Epithelial cell of prostate (primary cell): ENCODE results near the gene HOATZ.

Source experiments
- DNase-seq: peaks from one replicate; pipeline ENCODE4 v3.0.0-alpha.2; 2011; ENCODE audit warnings: low read depth, low spot score
- H3K27ac ChIP-seq: fragments of 450-650 bp; 2 replicates; pipeline ENCODE4 v1.5.1; 2017; ENCODE audit warnings: mild to moderate bottlenecking

HOATZ gene

GRCh38 chr11:111514216-111515031 is at the start of gene HOATZ:
TSS of gene HOATZ (plus strand) at chr11:111514778. CDS start at chr11:111514785, 7 bp downstream.
- no peak for DNase-seq
- peak within 1 kb of the TSS; percentile 53 for H3K27ac ChIP-seq

GRCh38 chr11:111465400-111465799 is 49.2 kb upstream of the HOATZ start:
- DNase-seq: no peak
- H3K27ac ChIP-seq: no peak overlapping the region

- no peak overlapping the region for H3K27ac ChIP-seq
- no peak for DNase-seq
These were observed 48.0 kb upstream of the HOATZ start for GRCh38 chr11:111466615-111467014.

GRCh38 chr11:111469200-111469599 is 45.4 kb upstream of the HOATZ start:
- DNase-seq: no peak
- H3K27ac ChIP-seq: no peak overlapping the region

GRCh38 chr11:111472228-111472627 is 42.4 kb upstream of the HOATZ start:
- DNase-seq: no peak
- no peak overlapping the region for H3K27ac ChIP-seq

- DNase-seq: no peak
These were observed 40.1 kb upstream of the HOATZ start for GRCh38 chr11:111474432-111474831.

GRCh38 chr11:111476366-111476765 is 38.2 kb upstream of the HOATZ start:
- no peak for DNase-seq
- H3K27ac ChIP-seq: no peak overlapping the region

More at GRCh38 chr11:111474432-111474831, 40.1 kb upstream of the HOATZ start:
- no peak overlapping the region for H3K27ac ChIP-seq

- no peak for DNase-seq
- no peak overlapping the region for H3K27ac ChIP-seq
These were observed 37.6 kb upstream of the HOATZ start for GRCh38 chr11:111476956-111477355.

- DNase-seq: no peak
- H3K27ac ChIP-seq: no peak overlapping the region
These were observed 36.7 kb upstream of the HOATZ start for GRCh38 chr11:111477898-111478297.

GRCh38 chr11:111479666-111480065 is 34.9 kb upstream of the HOATZ start:
- no peak overlapping the region for H3K27ac ChIP-seq
- DNase-seq: no peak

- H3K27ac ChIP-seq: no peak overlapping the region
- DNase-seq: no peak
These were observed 31.1 kb upstream of the HOATZ start for GRCh38 chr11:111483431-111483830.

- DNase-seq: no peak
- no peak overlapping the region for H3K27ac ChIP-seq
These were observed 24.1 kb upstream of the HOATZ start for GRCh38 chr11:111490496-111490895.

GRCh38 chr11:111494040-111494439 is 20.5 kb upstream of the HOATZ start:
- DNase-seq: no peak
- H3K27ac ChIP-seq: no peak overlapping the region

GRCh38 chr11:111499483-111499882 is 15.1 kb upstream of the HOATZ start:
- no peak for DNase-seq
- H3K27ac ChIP-seq: no peak overlapping the region

GRCh38 chr11:111500481-111500880 is 14.1 kb upstream of the HOATZ start:
- H3K27ac ChIP-seq: no peak overlapping the region
- peak; percentile 33 for DNase-seq

GRCh38 chr11:111502611-111503010 is 12.0 kb upstream of the HOATZ start:
- H3K27ac ChIP-seq: no peak overlapping the region
- no peak for DNase-seq

GRCh38 chr11:111510311-111510710 is 4.3 kb upstream of the HOATZ start:
- H3K27ac ChIP-seq: peak overlapping the region; percentile 85
- DNase-seq: peak; percentile 89

GRCh38 chr11:111512296-111513239 is 2.0 kb upstream of the HOATZ start, which contains the start of gene BTG4:
TSS of gene BTG4 (minus strand) at chr11:111512386. CDS start at chr11:111498776, 13,610 bp downstream.
- H3K27ac ChIP-seq: peak within 1 kb of the TSS; percentile 85
- DNase-seq: no peak

- DNase-seq: peak; percentile 79
- H3K27ac ChIP-seq: peak overlapping the region; percentile 53
These were observed 1.4 kb upstream of the HOATZ start for GRCh38 chr11:111513240-111513605.

- H3K27ac ChIP-seq: peak overlapping the region; percentile 30
- DNase-seq: no peak
These were observed 1.0 kb downstream of the HOATZ start for GRCh38 chr11:111515591-111515990.

GRCh38 chr11:111518668-111519067 is 4.1 kb downstream of the HOATZ start:
- H3K27ac ChIP-seq: no peak overlapping the region
- no peak for DNase-seq
